GOT3 (cell line): ENCODE measurements around the gene LGI1.

Experiments used
- DNase-seq: peaks from one replicate; lab custom pipeline; 2025; ENCODE audit warnings: mixed read lengths; lab: John Stamatoyannopoulos, UW

LGI1 gene

GRCh38 chr10:93755443-93756116 lies 2.2 kb upstream of the LGI1 start:
- no peak for DNase-seq

GRCh38 chr10:93756118-93756517 lies 1.6 kb upstream of the LGI1 start:
- no peak for DNase-seq

GRCh38 chr10:93757136-93757535 lies 600 bp upstream of the LGI1 start:
- no peak for DNase-seq

- DNase-seq, result no peak
These were observed 761 bp downstream of the LGI1 start for GRCh38 chr10:93758508-93758885.

- DNase-seq, result no peak
These were observed 1.2 kb downstream of the LGI1 start for GRCh38 chr10:93758891-93759410.

- DNase-seq, result no peak
These were observed 2.8 kb downstream of the LGI1 start for GRCh38 chr10:93760490-93760889.

GRCh38 chr10:93762979-93763391 lies 5.2 kb downstream of the LGI1 start:
- DNase-seq, result no peak

- no peak for DNase-seq
These were observed 9.2 kb downstream of the LGI1 start for GRCh38 chr10:93766918-93767317.

- DNase-seq, result no peak
These were observed 10.1 kb downstream of the LGI1 start for GRCh38 chr10:93767724-93768399.

- DNase-seq, result no peak
These were observed 11.2 kb downstream of the LGI1 start for GRCh38 chr10:93768892-93769291.

- DNase-seq, result no peak
These were observed 13.6 kb downstream of the LGI1 start for GRCh38 chr10:93771354-93771753.

- no peak for DNase-seq
These were observed 15.4 kb downstream of the LGI1 start for GRCh38 chr10:93773120-93773519.

- no peak for DNase-seq
These were observed 16.0 kb downstream of the LGI1 start for GRCh38 chr10:93773705-93774104.

GRCh38 chr10:93775356-93775755 lies 17.6 kb downstream of the LGI1 start:
- no peak for DNase-seq

GRCh38 chr10:93777092-93777491 lies 19.4 kb downstream of the LGI1 start:
- DNase-seq, result no peak

- no peak for DNase-seq
These were observed 26.3 kb downstream of the LGI1 start for GRCh38 chr10:93784059-93784458.

GRCh38 chr10:93788413-93789208 lies 30.9 kb downstream of the LGI1 start:
- no peak for DNase-seq

GRCh38 chr10:93790439-93790838 lies 32.7 kb downstream of the LGI1 start:
- no peak for DNase-seq

GRCh38 chr10:93796167-93796566 lies 38.4 kb downstream of the LGI1 start:
- DNase-seq, result no peak

GRCh38 chr10:93797825-93798224 lies 40.1 kb downstream of the LGI1 start:
- no peak for DNase-seq

- DNase-seq, result no peak
These were observed 41.5 kb downstream of the LGI1 start for GRCh38 chr10:93799155-93799708.

GRCh38 chr10:93804200-93804599 lies 46.5 kb downstream of the LGI1 start:
- DNase-seq, result no peak
